H1 (cell line): ENCODE measurements around the gene LRP5. TPM values are rescaled to one million over a fixed set of nuclear protein-coding genes. Genes with fewer than 3 reads are reported as not detected.

Source experiments
- CTCF ChIA-PET: fragments of 300-600 bp; sonication (Branson Sonifier 250); formaldehyde crosslinking; loops from one replicate; lab custom pipeline; 2021; ENCODE audit not compliant: partially characterized antibody; lab: Charles Lee
- POLR2A ChIA-PET: fragments of 300-600 bp; sonication (Branson Sonifier 250); formaldehyde crosslinking; loops from one replicate; lab custom pipeline; 2021; ENCODE audit warnings: inconsistent platforms; ENCODE audit not compliant: partially characterized antibody; lab: Charles Lee
- DNase-seq, 2 experiments: peaks; one replicate each; pipeline versions ENCODE4 v3.0.0 to v3.0.0-alpha.2; 2010 to 2022; ENCODE audit warnings: low spot score in 2 of 2, low read depth in 1 of 2, mixed read lengths in 1 of 2
- FAIRE-seq: peaks from 2 replicates; lab custom pipeline; 2011; peaks lifted over from hg19 to GRCh38; lab: Jason Lieb, UNC
- H2AFZ ChIP-seq: 2 replicates; pipeline ENCODE4 v1.8.1; 2012; ENCODE audit warnings: low read length, inconsistent platforms
- H2AK5ac ChIP-seq: 2 replicates; pipeline ENCODE4 v1.6.1; 2013; ENCODE audit warnings: low read depth, low read length
- H2BK120ac ChIP-seq: replicated peaks from 2 replicates; pipeline ENCODE3; 2013; ENCODE audit warnings: low read depth, low read length, inconsistent platforms
- H2BK12ac ChIP-seq: 2 replicates; pipeline ENCODE4 v1.6.1; 2013; ENCODE audit warnings: low read depth, low read length
- H2BK15ac ChIP-seq: 2 replicates; pipeline ENCODE4 v1.6.1; 2013; ENCODE audit warnings: low read length
- H2BK20ac ChIP-seq: 2 replicates; pipeline ENCODE4 v1.6.1; 2013; ENCODE audit warnings: low read length
- H2BK5ac ChIP-seq: 2 replicates; pipeline ENCODE4 v1.6.1; 2013; ENCODE audit warnings: low read depth, low read length
- H3K14ac ChIP-seq: 2 replicates; pipeline ENCODE4 v1.6.1; 2013; ENCODE audit warnings: inconsistent platforms; ENCODE audit not compliant: insufficient read length
- H3K18ac ChIP-seq: 2 replicates; pipeline ENCODE4 v1.6.1; 2013; ENCODE audit warnings: low read length; ENCODE audit errors: extremely low read depth
- H3K23ac ChIP-seq: 2 replicates; pipeline ENCODE4 v1.6.1; 2013; ENCODE audit warnings: inconsistent platforms; ENCODE audit not compliant: insufficient read length
- H3K23me2 ChIP-seq: 2 replicates; pipeline ENCODE4 v1.6.1; 2013; ENCODE audit warnings: low read depth, low read length
- H3K27ac ChIP-seq: 2 replicates; pipeline ENCODE4 v1.6.1; 2011; ENCODE audit warnings: low read depth, low read length, inconsistent platforms
- H3K27me3 ChIP-seq, 4 experiments: replicated peaks in 1 of 4; 1 replicate in 1 of 4; 2 replicates in 3 of 4; pipeline versions ENCODE4 v1.6.1 to v1.8.1; 2011 to 2013; ENCODE audit warnings: low read length in 3 of 4, mild to moderate bottlenecking in 3 of 4, inconsistent platforms in 2 of 4, mixed read lengths in 2 of 4, moderate library complexity in 1 of 4; ENCODE audit not compliant: control insufficient read depth in 3 of 4, insufficient read depth in 3 of 4; ENCODE audit errors: extremely low read depth in 1 of 4
- H3K36me3 ChIP-seq, 4 experiments: 2 replicates each; pipeline versions ENCODE4 v1.6.1 to v1.8.1; 2011 to 2013; ENCODE audit warnings: mild to moderate bottlenecking in 4 of 4, low read length in 3 of 4, moderate library complexity in 2 of 4, control low read depth in 1 of 4, inconsistent platforms in 1 of 4; ENCODE audit not compliant: insufficient read depth in 4 of 4, control insufficient read depth in 2 of 4
- H3K4ac ChIP-seq: replicated peaks from 2 replicates; pipeline ENCODE3; 2013; ENCODE audit warnings: low read length, low read depth, mixed read lengths, inconsistent platforms; ENCODE audit not compliant: insufficient read length
- H3K4me1 ChIP-seq, 4 experiments: replicated peaks in 1 of 4; 1 replicate in 1 of 4; 2 replicates in 3 of 4; pipeline versions ENCODE4 v1.6.1 to v1.8.1; 2011 to 2013; ENCODE audit warnings: low read length in 3 of 4, inconsistent platforms in 2 of 4, mixed read lengths in 1 of 4; ENCODE audit not compliant: insufficient read depth in 4 of 4, control insufficient read depth in 3 of 4
- H3K4me2 ChIP-seq, 2 experiments: 2 replicates each; pipeline versions ENCODE4 v1.6.1 to v1.8.1; 2011 to 2013; ENCODE audit warnings: low read depth in 2 of 2, low read length in 2 of 2, control low read depth in 1 of 2, inconsistent platforms in 1 of 2, mild to moderate bottlenecking in 1 of 2; ENCODE audit not compliant: insufficient read depth in 1 of 2
- H3K4me3 ChIP-seq, 4 experiments: fragments of 200-600, 300-600 bp in 1 of 4; sonication (generic), shearing (Covaris generic), sonication (Bioruptor Twin) in 1 of 4; 2 replicates each; pipeline versions ENCODE4 v1.5.1 to v1.8.1; 2011 to 2016; ENCODE audit warnings: low read length in 4 of 4, low read depth in 3 of 4, control low read depth in 2 of 4, inconsistent platforms in 2 of 4, mild to moderate bottlenecking in 2 of 4, mixed read lengths in 1 of 4, moderate library complexity in 1 of 4; ENCODE audit not compliant: insufficient read depth in 2 of 4; ENCODE audit errors: extremely low read depth in 1 of 4
- H3K56ac ChIP-seq: replicated peaks from 2 replicates; pipeline ENCODE3; 2013; ENCODE audit warnings: low read depth, mild to moderate bottlenecking, mixed read lengths, low read length, inconsistent platforms; ENCODE audit not compliant: insufficient read length
- H3K79me1 ChIP-seq: 2 replicates; pipeline ENCODE4 v1.6.1; 2013; ENCODE audit warnings: low read depth, low read length, control low read depth
- H3K79me2 ChIP-seq, 2 experiments: 2 replicates each; pipeline versions ENCODE4 v1.6.1 to v1.8.1; 2012 to 2013; ENCODE audit warnings: low read length in 2 of 2, mild to moderate bottlenecking in 2 of 2, inconsistent platforms in 1 of 2; ENCODE audit not compliant: insufficient read depth in 2 of 2, control insufficient read depth in 1 of 2
- H3K9ac ChIP-seq, 4 experiments: replicated peaks in 1 of 4; 1 replicate in 1 of 4; 2 replicates in 3 of 4; pipeline versions ENCODE4 v1.6.1 to v1.8.1; 2011 to 2013; ENCODE audit warnings: low read depth in 3 of 4, low read length in 3 of 4, control low read depth in 2 of 4, mild to moderate bottlenecking in 2 of 4, moderate library complexity in 2 of 4, inconsistent platforms in 1 of 4; ENCODE audit errors: extremely low read depth in 1 of 4
- H3K9me3 ChIP-seq, 2 experiments: 2 replicates each; pipeline versions ENCODE4 v1.6.1 to v1.8.1; 2012 to 2013; ENCODE audit warnings: mild to moderate bottlenecking in 2 of 2, moderate library complexity in 2 of 2, control low read depth in 1 of 2, inconsistent platforms in 1 of 2, low read depth in 1 of 2, low read length in 1 of 2, mixed read lengths in 1 of 2; ENCODE audit not compliant: insufficient read depth in 2 of 2
- H4K20me1 ChIP-seq, 2 experiments: replicated peaks in 1 of 2; 2 replicates each; pipeline versions ENCODE3 to v1.8.1; 2011 to 2013; ENCODE audit warnings: inconsistent platforms in 2 of 2, low read length in 2 of 2, mild to moderate bottlenecking in 1 of 2; ENCODE audit not compliant: insufficient read depth in 2 of 2, control insufficient read depth in 1 of 2
- H4K5ac ChIP-seq: 2 replicates; pipeline ENCODE4 v1.6.1; 2013; ENCODE audit warnings: low read length, low read depth, mixed read lengths, inconsistent platforms; ENCODE audit not compliant: insufficient read length
- H4K8ac ChIP-seq: 2 replicates; pipeline ENCODE4 v1.8.0; 2013; ENCODE audit warnings: mild to moderate bottlenecking, moderate library complexity, low read length, inconsistent platforms; ENCODE audit not compliant: insufficient read depth; ENCODE audit errors: extremely low read depth
- H4K91ac ChIP-seq: replicated peaks from 2 replicates; pipeline ENCODE3; 2013; ENCODE audit warnings: low read length, mixed read lengths, inconsistent platforms; ENCODE audit not compliant: insufficient read length
- BACH1 ChIP-seq: IDR thresholded peaks from 2 replicates; pipeline ENCODE4 v1.6.1; 2012; ENCODE audit warnings: low read length, improper control_type of control experiment
- CBX5 ChIP-seq: fragments of 300-800, 300-1000 bp; sonication (generic); IDR thresholded peaks from 2 replicates; pipeline ENCODE4 v1.7.1; 2016; ENCODE audit warnings: antibody characterized with exemption, low read length, low read depth
- JUN ChIP-seq: IDR thresholded peaks from 2 replicates; pipeline ENCODE4 v1.6.1; 2011; ENCODE audit warnings: low read depth, mild to moderate bottlenecking, improper control_type of control experiment, low read length
- KDM4A ChIP-seq: IDR thresholded peaks from one replicate; pipeline ENCODE4 v1.7.1; 2012; ENCODE audit warnings: low read depth, mild to moderate bottlenecking, moderate library complexity, low read length, inconsistent platforms; ENCODE audit not compliant: severe bottlenecking
- MAX ChIP-seq: IDR thresholded peaks from 2 replicates; pipeline ENCODE4 v1.6.1; 2012; ENCODE audit warnings: inconsistent platforms
- PHF8 ChIP-seq: fragments of 200-600 bp; sonication (generic); conservative IDR thresholded peaks from 2 replicates; pipeline ENCODE4 v1.7.1; 2012; ENCODE audit warnings: low read depth, mild to moderate bottlenecking, inconsistent platforms, low read length, moderate library complexity
- POLR2A ChIP-seq, 2 experiments: IDR thresholded peaks; 1 replicate in 1 of 2; 2 replicates in 1 of 2; pipeline ENCODE4 v1.6.1; 2011; ENCODE audit warnings: low read depth in 2 of 2, low read length in 2 of 2, mild to moderate bottlenecking in 2 of 2; ENCODE audit errors: control extremely low read depth in 1 of 2
- POU5F1 ChIP-seq: IDR thresholded peaks from 2 replicates; pipeline ENCODE4 v1.6.1; 2011; ENCODE audit warnings: low read depth, mild to moderate bottlenecking, low read length, moderate library complexity
- SIRT6 ChIP-seq: IDR thresholded peaks from one replicate; pipeline ENCODE4 v1.7.1; 2012; ENCODE audit warnings: low read length, inconsistent platforms
- SRF ChIP-seq: IDR thresholded peaks from 2 replicates; pipeline ENCODE4 v1.6.1; 2011; ENCODE audit warnings: mild to moderate bottlenecking, low read depth, low read length, moderate library complexity
- TCF12 ChIP-seq: IDR thresholded peaks from 2 replicates; pipeline ENCODE4 v1.6.1; 2011; ENCODE audit warnings: low read depth, mild to moderate bottlenecking, low read length
- TEAD4 ChIP-seq: IDR thresholded peaks from 2 replicates; pipeline ENCODE4 v1.6.1; 2012; ENCODE audit warnings: low read depth, low read length, inconsistent platforms, mixed read lengths
- WGBS, 2 experiments: shearing (Covaris generic) in 1 of 2; methylation state at CpG; one replicate each; pipeline versions ENCODE4 v1.1.6 to v1.1.7; 2013 to 2015; ENCODE audit warnings: low lambda C conversion rate in 2 of 2, mixed read lengths in 2 of 2, inconsistent platforms in 1 of 2, low coverage in 1 of 2, missing lambda C conversion rate in 1 of 2; ENCODE audit not compliant: insufficient replicate concordance in 2 of 2, insufficient coverage in 1 of 2, insufficient read length in 1 of 2; ENCODE audit errors: extremely low coverage in 1 of 2, missing lambda C conversion rate in 1 of 2; 5-methylcytosine and 5-hydroxymethylcytosine counted together
- polyA plus RNA-seq, 7 experiments: library from polyadenylated mRNA; depleted of rRNA in 3 of 7; stranded (reverse) in 5 of 7; unstranded in 2 of 7; fragments of >200 nt in 5 of 7; fragments of 200-250 nt in 2 of 7; gene quantifications; 1 replicate in 5 of 7; 2 replicates in 1 of 7; 4 replicates in 1 of 7; pipeline versions ENCODE4 v1.2.1 to v1.2.3, GENCODE V29; 2011 to 2013; ENCODE audit warnings: missing spikeins in 2 of 7, mixed read lengths in 2 of 7
- total RNA-seq: library from RNA; stranded (reverse); fragmentation: NEBNext Ultra II Directional; extraction: Animal tissue kit (Norgen Biotek cat#: 25700); gene quantifications from 2 replicates; pipeline ENCODE4 v1.2.1, GENCODE V29; 2021

LRP5 gene
- total and polyA plus RNA-seq, 2 of the 8 experiments (the other 6 are each of a cell fraction or from before 2014, with no cell fraction given), result 19.0 to 38.9 TPM

GRCh38 chr11:68423481-68423880 is 111.1 kb downstream of the LRP5 start:
- Histone ChIP-seq H3K9me3 (no peaks in the 10 kb centered on the region), H3K27me3 (no peaks in the 10 kb centered on the region), H3K23me2 (peaks cover 2% of the 10 kb centered on the region; the same call in 1 of the 2 replicates), H2AK5ac (no peak overlapping the region), H2BK15ac (no peak overlapping the region), H3K56ac (no peak overlapping the region), H3K23ac (no peak overlapping the region), H3K79me2 (no peaks in the 10 kb centered on the region), H2BK12ac (no peak overlapping the region), H3K27ac (no peak overlapping the region), H3K4me1 (no peaks in the 10 kb centered on the region), H3K36me3 (peaks cover under 1 to 17% (median 6%) of the 10 kb centered on the region in 4 experiments; a peak in 6 of 8 replicates), H2BK5ac (no peak overlapping the region), H3K4ac (peak overlapping the region; percentile 38), H4K5ac (no peak overlapping the region), H3K18ac (no peak overlapping the region), H4K91ac (no peak overlapping the region), H3K79me1 (no peaks in the 10 kb centered on the region; the same call in 1 of the 2 replicates), H3K14ac (no peak overlapping the region), H2BK120ac (no peak overlapping the region), H3K4me2 (no peak overlapping the region), H3K4me3 (no peak overlapping the region), H4K8ac (no peak overlapping the region), H2BK20ac (no peak overlapping the region), H3K9ac (no peak overlapping the region), H4K20me1 (peaks cover 0 to 3% of the 10 kb centered on the region in 2 experiments), H2AFZ (no peak overlapping the region)
- POLR2A ChIA-PET, result interaction anchor here (1.1 kb wide), 1 partner anchor 45 kb away, joined by 3 read pairs; no protein-coding TSS in a partner anchor
- FAIRE-seq, result no peak
- no peak for DNase-seq
- 90% methylated on average over 21 of the region's 21 CpGs; no CpG with 5 or more reads in 1 of the 2 experiments for WGBS, 2 experiments
- CTCF ChIA-PET, result interaction anchor here (1.4 to 1.8 kb wide), 2 partner anchors 16 to 20 kb away, joined by 5 to 6 read pairs; no protein-coding TSS in a partner anchor
- no peak for TF ChIP-seq SIRT6
- TF ChIP-seq SRF, result no peak
- no peak for TF ChIP-seq BACH1
- TF ChIP-seq KDM4A, result no peak
- no peak for TF ChIP-seq CBX5
- TF ChIP-seq TEAD4, result no peak
- no peak for TF ChIP-seq TCF12
- TF ChIP-seq POLR2A (IDR thresholded peaks at IDR 0.05; ENCODE audit: control extremely low read depth in 1 of 2, low read depth in 2 of 2, low read length in 2 of 2), result no peak
- TF ChIP-seq JUN, result no peak
- no peak for TF ChIP-seq PHF8
- no peak for TF ChIP-seq MAX
- no peak for TF ChIP-seq POU5F1
